ENCODE data around the gene ST7L.
"Not testable (repeated sequence)": the region's sequence is repeated elsewhere in the genome, so short reads cannot be mapped to it uniquely, and the experiment has no call there.

ST7L gene

GRCh38 chr1:112502826-112503225 is 116.1 kb downstream of the ST7L start:
- H3K4me3 ChIP-seq (ENCODE audit: low read length) = no peak overlapping the region
- no peak for TF ChIP-seq CTCF (conservative IDR thresholded peaks at IDR 0.05; ENCODE audit: low read depth, low read length)
- DNase-seq (ENCODE audit: low read depth) = no peak

- DNase-seq (ENCODE audit: low read depth) = no peak
- peak overlapping the region; percentile 42 for H3K4me3 ChIP-seq (ENCODE audit: low read length)
- peak; percentile 81 for TF ChIP-seq CTCF (conservative IDR thresholded peaks at IDR 0.05; ENCODE audit: low read depth, low read length)
Observed at GRCh38 chr1:112501810-112502641, 116.9 kb downstream of the ST7L start.

GRCh38 chr1:112496290-112496689 is 122.7 kb downstream of the ST7L start:
- DNase-seq (ENCODE audit: low read depth) = no peak
- H3K4me3 ChIP-seq (ENCODE audit: low read length) = no peak overlapping the region
- TF ChIP-seq CTCF (conservative IDR thresholded peaks at IDR 0.05; ENCODE audit: low read depth, low read length) = no peak

GRCh38 chr1:112493351-112493750 is 125.6 kb downstream of the ST7L start:
- H3K4me3 ChIP-seq (ENCODE audit: low read length) = no peak overlapping the region
- no peak for TF ChIP-seq CTCF (conservative IDR thresholded peaks at IDR 0.05; ENCODE audit: low read depth, low read length)
- no peak for DNase-seq (ENCODE audit: low read depth)

GRCh38 chr1:112492076-112492475 is 126.9 kb downstream of the ST7L start:
- no peak overlapping the region for H3K4me3 ChIP-seq (ENCODE audit: low read length)
- no peak for DNase-seq (ENCODE audit: low read depth)
- no peak for TF ChIP-seq CTCF (conservative IDR thresholded peaks at IDR 0.05; ENCODE audit: low read depth, low read length)

GRCh38 chr1:112488141-112488540 is 130.8 kb downstream of the ST7L start:
- no peak for DNase-seq (ENCODE audit: low read depth)
- H3K4me3 ChIP-seq (ENCODE audit: low read length) = no peak overlapping the region
- no peak for TF ChIP-seq CTCF (conservative IDR thresholded peaks at IDR 0.05; ENCODE audit: low read depth, low read length)

- not testable (repeated sequence) for H3K4me3 ChIP-seq (ENCODE audit: low read length); DNase-seq (ENCODE audit: low read depth)
Observed at GRCh38 chr1:112487686-112488085, 131.3 kb downstream of the ST7L start.

GRCh38 chr1:112486063-112486462 is 132.9 kb downstream of the ST7L start:
- H3K4me3 ChIP-seq (ENCODE audit: low read length); DNase-seq (ENCODE audit: low read depth): not testable (repeated sequence)
